HG03460 (cell line): Measurements from ENCODE around the gene LACC1.
A peak's percentile ranks its signal among the peaks of the same experiment; 100 is the strongest.

Source experiments
- ATAC-seq: cut with Tn5 transposase; IDR thresholded peaks from one replicate; pipeline ENCODE4 v1.9.1; 2021; ENCODE audit not compliant: unreplicated experiment

LACC1 gene

GRCh38 chr13:43883631-43884030 is 3.9 kb downstream of the LACC1 start:
- ATAC-seq = no peak

DNA sequence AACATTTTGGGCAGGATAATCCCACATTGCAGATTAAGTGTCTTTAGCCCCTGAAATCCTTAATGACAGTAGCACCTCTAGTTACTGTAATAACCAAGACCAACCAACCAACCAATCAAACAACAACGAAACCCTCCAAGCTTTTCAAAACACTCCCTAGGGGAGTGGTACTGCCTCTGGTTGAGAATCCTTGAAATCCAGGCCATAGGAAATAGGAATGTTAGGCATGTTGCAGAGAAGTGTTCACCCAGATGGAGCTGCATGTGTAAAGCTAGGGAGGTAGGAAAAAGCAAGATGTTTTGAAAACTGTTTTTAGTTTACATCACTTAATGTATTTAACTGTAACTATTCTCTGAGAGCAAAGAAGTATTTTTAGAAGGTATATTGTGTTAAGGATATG is 4.5 kb downstream of the LACC1 start:
- ATAC-seq = no peak

DNA sequence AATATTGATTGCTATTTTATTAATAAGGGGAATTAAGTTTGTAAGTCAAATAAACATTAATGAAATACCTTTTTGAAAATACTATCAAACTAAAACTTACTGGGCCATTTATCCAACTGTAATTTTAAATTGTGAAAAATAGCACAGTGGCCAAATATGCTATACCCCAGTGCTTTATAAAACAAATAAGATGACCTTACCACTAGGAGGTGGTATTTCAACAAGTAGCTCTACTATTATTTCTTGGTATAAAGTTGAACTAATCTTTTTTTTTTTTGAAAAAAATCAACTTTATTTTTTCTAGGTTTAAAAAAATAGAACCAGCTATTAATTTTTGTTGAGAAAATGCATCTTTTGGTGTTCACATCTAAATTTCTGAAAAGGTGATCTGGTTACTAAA is 14.7 kb downstream of the LACC1 start:
- no peak for ATAC-seq

- no peak for ATAC-seq
Observed at GRCh38 chr13:43895940-43896339, 16.2 kb downstream of the LACC1 start.

DNA sequence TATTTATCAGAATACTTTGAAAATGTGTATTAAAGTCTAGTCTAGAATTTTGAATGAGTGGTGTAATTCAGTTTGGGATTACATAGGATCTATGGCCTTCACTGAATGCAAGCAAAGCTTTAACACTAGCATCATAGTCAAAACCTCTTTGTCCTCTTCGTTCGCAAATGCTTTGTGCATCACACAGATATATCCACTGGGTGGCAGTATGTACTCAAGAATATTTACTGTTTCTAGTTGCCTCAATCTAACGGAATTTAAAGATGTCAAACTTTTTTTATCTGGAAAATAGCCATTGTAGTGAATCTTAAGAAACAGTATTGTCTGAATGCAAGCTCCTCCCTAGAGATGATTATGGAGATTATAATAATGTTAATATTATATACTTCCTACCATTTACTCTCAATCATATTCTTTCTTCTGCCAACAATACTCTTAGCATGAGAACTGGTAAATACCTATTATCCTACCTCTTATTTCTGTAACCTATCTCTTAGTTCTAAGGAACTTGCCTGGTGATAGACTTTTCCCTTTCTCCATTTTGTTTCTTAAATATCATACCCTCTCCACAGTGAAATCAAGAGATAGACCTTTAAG is 25.8 kb downstream of the LACC1 start:
- ATAC-seq = no peak

GRCh38 chr13:43908156-43909126 is 28.7 kb downstream of the LACC1 start:
- no peak for ATAC-seq

GRCh38 chr13:43910856-43911255 is 31.2 kb downstream of the LACC1 start:
- ATAC-seq = no peak

- ATAC-seq = no peak
Observed at GRCh38 chr13:43911278-43911677, 31.6 kb downstream of the LACC1 start.

DNA sequence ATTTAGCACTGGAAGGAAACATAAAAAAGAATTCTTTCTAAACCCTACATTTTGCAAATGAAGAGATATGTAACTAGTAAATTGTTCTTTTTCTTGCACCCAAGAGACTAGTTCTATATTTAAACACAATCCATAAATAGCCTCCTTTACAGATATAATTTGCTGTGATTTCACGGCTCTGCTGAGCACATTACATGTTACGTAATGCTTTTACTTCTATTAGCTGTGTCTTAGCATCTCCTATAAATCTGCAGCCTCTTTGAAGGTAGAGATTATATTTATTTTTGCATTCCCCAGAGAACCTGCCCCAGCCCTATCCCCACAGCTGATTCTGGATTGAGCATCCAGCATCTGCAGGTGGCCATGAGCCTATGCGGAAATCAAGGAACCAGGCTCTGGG is 32.2 kb downstream of the LACC1 start:
- ATAC-seq = no peak

GRCh38 chr13:43915451-43915850 is 35.7 kb downstream of the LACC1 start:
- no peak for ATAC-seq

DNA sequence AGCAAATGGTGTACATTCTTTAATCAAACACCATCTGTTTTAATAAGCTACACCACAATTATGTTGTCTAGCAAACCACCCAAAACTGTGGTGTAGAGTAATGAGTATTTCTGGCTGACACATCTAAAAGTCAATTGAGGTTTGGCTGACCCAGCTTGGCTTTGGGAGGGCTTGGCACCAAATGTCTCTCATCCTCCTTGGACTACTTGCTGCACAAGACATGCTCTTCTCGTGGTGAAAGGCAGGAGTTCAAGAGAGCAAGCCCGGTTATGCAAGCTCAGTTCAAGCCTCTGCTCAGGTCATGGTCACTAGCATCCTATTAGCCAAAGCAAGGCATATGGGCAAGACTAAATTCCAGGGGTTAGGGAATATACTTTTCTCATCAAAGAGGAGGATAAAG is 37.1 kb downstream of the LACC1 start:
- ATAC-seq = no peak

- ATAC-seq = no peak
Observed at GRCh38 chr13:43918636-43919035, 38.9 kb downstream of the LACC1 start.

DNA sequence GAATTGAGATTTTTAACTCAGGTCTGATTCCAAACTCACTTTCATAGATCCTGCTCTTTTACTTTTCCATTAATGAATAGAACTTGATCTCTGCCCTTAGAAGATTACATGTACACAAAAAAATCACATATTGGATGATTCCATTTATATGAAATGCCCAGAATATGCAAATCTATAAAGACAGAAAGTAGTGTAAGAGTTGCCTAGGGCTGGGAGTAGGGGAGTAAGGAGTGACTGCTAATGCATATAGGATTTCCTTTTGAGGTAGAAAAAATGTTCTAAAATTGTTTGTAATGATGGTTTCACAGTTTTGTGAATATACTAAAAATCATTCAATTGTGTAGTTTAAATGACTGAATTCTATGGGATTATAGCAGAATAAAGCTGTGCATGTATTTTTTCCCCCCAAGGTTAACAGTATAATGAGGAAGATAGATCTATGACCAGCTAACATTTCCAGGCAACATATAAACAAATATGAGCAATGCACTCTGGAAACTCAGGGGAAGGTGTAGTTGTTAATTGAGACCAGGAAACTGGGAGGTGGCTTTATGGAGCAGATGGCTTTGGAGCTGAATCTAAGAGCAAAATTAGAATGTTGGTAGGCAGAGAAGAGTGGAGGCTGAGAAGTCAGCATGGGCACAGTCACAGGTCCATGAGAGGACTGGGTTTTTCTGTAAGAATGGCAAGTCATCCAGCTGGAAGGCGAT is 41.4 kb downstream of the LACC1 start:
- no peak for ATAC-seq

GRCh38 chr13:43924549-43925245 is 45.0 kb downstream of the LACC1 start:
- ATAC-seq = peak; percentile 82

DNA sequence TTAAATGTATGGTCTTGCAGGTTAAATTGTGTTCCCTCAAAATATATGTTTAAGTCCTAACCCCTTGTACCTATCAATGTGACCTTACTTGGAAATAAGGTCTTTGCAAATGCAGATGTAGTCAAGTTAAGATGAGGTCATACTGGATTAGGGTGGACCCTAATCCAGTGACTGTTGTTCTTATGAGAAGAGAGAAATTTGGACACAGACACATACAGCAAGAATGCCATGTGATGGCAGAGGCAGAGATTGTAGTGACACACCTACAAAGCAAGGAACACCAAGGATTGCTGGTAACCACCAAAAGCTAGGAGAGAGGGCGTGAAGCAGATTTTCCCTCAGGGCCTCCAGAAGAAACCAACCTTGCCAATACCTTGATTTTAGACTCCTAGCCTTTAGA is 50.2 kb downstream of the LACC1 start:
- ATAC-seq = no peak

- peak; percentile 100 for ATAC-seq
Observed at GRCh38 chr13:43933378-43933777, 53.7 kb downstream of the LACC1 start.

GRCh38 chr13:43934273-43934672 is 54.6 kb downstream of the LACC1 start:
- ATAC-seq = no peak

DNA sequence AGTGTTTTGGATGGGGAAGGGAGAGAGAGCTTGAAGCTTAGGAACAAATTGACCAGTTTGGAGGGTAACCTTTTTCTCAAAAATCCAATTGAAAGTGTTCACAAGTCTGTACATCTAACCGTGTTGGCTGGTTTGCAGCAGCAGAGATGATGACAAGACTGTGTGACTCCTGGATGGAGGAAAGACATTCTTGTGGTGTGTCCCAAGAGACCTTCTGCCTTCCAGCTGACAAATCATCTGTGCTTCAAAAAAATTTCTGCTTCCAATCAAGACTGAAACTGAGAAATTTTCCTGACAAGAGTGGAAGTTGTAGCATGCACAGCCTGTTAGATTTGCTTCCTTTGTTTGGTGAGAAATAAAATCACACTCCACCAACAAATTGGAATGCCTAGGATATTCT is 56.2 kb downstream of the LACC1 start:
- no peak for ATAC-seq

GRCh38 chr13:43936647-43937046 is 56.9 kb downstream of the LACC1 start:
- ATAC-seq = no peak

- no peak for ATAC-seq
Observed at GRCh38 chr13:43937839-43938238, 58.1 kb downstream of the LACC1 start.

DNA sequence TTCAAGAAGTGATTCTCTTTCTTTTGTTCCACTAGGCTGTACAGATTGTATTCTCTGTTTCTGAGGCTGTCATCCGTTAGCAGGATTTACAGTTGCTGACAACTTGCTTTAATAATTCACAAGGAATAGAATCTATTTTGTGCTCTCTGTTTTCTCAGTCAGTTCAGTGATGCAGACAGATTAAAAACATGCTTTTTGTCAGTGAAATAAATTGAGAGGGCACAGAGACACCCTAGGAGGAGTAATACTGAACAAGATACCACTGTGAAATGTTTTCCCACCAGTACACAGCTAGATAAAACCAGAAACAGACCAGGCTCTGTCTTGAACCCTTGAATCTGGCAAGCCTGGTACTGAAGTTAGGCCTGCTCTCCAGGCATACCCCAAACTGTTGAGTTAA is 58.7 kb downstream of the LACC1 start:
- no peak for ATAC-seq
